H1 (cell line): ENCODE data around the gene GPRC5D. TPM values are rescaled to one million over a fixed set of nuclear protein-coding genes. Genes with fewer than 3 reads are reported as not detected.

Experiments
- CTCF ChIA-PET: fragments of 300-600 bp; sonication (Branson Sonifier 250); formaldehyde crosslinking; loops from one replicate; lab custom pipeline; 2021; ENCODE audit not compliant: partially characterized antibody; lab: Charles Lee
- POLR2A ChIA-PET: fragments of 300-600 bp; sonication (Branson Sonifier 250); formaldehyde crosslinking; loops from one replicate; lab custom pipeline; 2021; ENCODE audit warnings: inconsistent platforms; ENCODE audit not compliant: partially characterized antibody; lab: Charles Lee
- DNase-seq, 2 experiments: peaks; one replicate each; pipeline versions ENCODE4 v3.0.0 to v3.0.0-alpha.2; 2010 to 2022; ENCODE audit warnings: low spot score in 2 of 2, low read depth in 1 of 2, mixed read lengths in 1 of 2
- FAIRE-seq: peaks from 2 replicates; lab custom pipeline; 2011; peaks lifted over from hg19 to GRCh38; lab: Jason Lieb, UNC
- H2AFZ ChIP-seq: 2 replicates; pipeline ENCODE4 v1.8.1; 2012; ENCODE audit warnings: low read length, inconsistent platforms
- H2AK5ac ChIP-seq: 2 replicates; pipeline ENCODE4 v1.6.1; 2013; ENCODE audit warnings: low read depth, low read length
- H2BK120ac ChIP-seq: replicated peaks from 2 replicates; pipeline ENCODE3; 2013; ENCODE audit warnings: low read depth, low read length, inconsistent platforms
- H2BK12ac ChIP-seq: 2 replicates; pipeline ENCODE4 v1.6.1; 2013; ENCODE audit warnings: low read depth, low read length
- H2BK15ac ChIP-seq: 2 replicates; pipeline ENCODE4 v1.6.1; 2013; ENCODE audit warnings: low read length
- H2BK20ac ChIP-seq: 2 replicates; pipeline ENCODE4 v1.6.1; 2013; ENCODE audit warnings: low read length
- H2BK5ac ChIP-seq: 2 replicates; pipeline ENCODE4 v1.6.1; 2013; ENCODE audit warnings: low read depth, low read length
- H3K14ac ChIP-seq: 2 replicates; pipeline ENCODE4 v1.6.1; 2013; ENCODE audit warnings: inconsistent platforms; ENCODE audit not compliant: insufficient read length
- H3K18ac ChIP-seq: 2 replicates; pipeline ENCODE4 v1.6.1; 2013; ENCODE audit warnings: low read length; ENCODE audit errors: extremely low read depth
- H3K23ac ChIP-seq: 2 replicates; pipeline ENCODE4 v1.6.1; 2013; ENCODE audit warnings: inconsistent platforms; ENCODE audit not compliant: insufficient read length
- H3K23me2 ChIP-seq: 2 replicates; pipeline ENCODE4 v1.6.1; 2013; ENCODE audit warnings: low read depth, low read length
- H3K27ac ChIP-seq: 2 replicates; pipeline ENCODE4 v1.6.1; 2011; ENCODE audit warnings: low read depth, low read length, inconsistent platforms
- H3K27me3 ChIP-seq, 4 experiments: replicated peaks in 1 of 4; 1 replicate in 1 of 4; 2 replicates in 3 of 4; pipeline versions ENCODE4 v1.6.1 to v1.8.1; 2011 to 2013; ENCODE audit warnings: low read length in 3 of 4, mild to moderate bottlenecking in 3 of 4, inconsistent platforms in 2 of 4, mixed read lengths in 2 of 4, moderate library complexity in 1 of 4; ENCODE audit not compliant: control insufficient read depth in 3 of 4, insufficient read depth in 3 of 4; ENCODE audit errors: extremely low read depth in 1 of 4
- H3K36me3 ChIP-seq, 4 experiments: 2 replicates each; pipeline versions ENCODE4 v1.6.1 to v1.8.1; 2011 to 2013; ENCODE audit warnings: mild to moderate bottlenecking in 4 of 4, low read length in 3 of 4, moderate library complexity in 2 of 4, control low read depth in 1 of 4, inconsistent platforms in 1 of 4; ENCODE audit not compliant: insufficient read depth in 4 of 4, control insufficient read depth in 2 of 4
- H3K4ac ChIP-seq: replicated peaks from 2 replicates; pipeline ENCODE3; 2013; ENCODE audit warnings: low read length, low read depth, mixed read lengths, inconsistent platforms; ENCODE audit not compliant: insufficient read length
- H3K4me1 ChIP-seq, 4 experiments: replicated peaks in 1 of 4; 1 replicate in 1 of 4; 2 replicates in 3 of 4; pipeline versions ENCODE4 v1.6.1 to v1.8.1; 2011 to 2013; ENCODE audit warnings: low read length in 3 of 4, inconsistent platforms in 2 of 4, mixed read lengths in 1 of 4; ENCODE audit not compliant: insufficient read depth in 4 of 4, control insufficient read depth in 3 of 4
- H3K4me2 ChIP-seq, 2 experiments: 2 replicates each; pipeline versions ENCODE4 v1.6.1 to v1.8.1; 2011 to 2013; ENCODE audit warnings: low read depth in 2 of 2, low read length in 2 of 2, control low read depth in 1 of 2, inconsistent platforms in 1 of 2, mild to moderate bottlenecking in 1 of 2; ENCODE audit not compliant: insufficient read depth in 1 of 2
- H3K4me3 ChIP-seq, 4 experiments: fragments of 200-600, 300-600 bp in 1 of 4; sonication (generic), shearing (Covaris generic), sonication (Bioruptor Twin) in 1 of 4; 2 replicates each; pipeline versions ENCODE4 v1.5.1 to v1.8.1; 2011 to 2016; ENCODE audit warnings: low read length in 4 of 4, low read depth in 3 of 4, control low read depth in 2 of 4, inconsistent platforms in 2 of 4, mild to moderate bottlenecking in 2 of 4, mixed read lengths in 1 of 4, moderate library complexity in 1 of 4; ENCODE audit not compliant: insufficient read depth in 2 of 4; ENCODE audit errors: extremely low read depth in 1 of 4
- H3K56ac ChIP-seq: replicated peaks from 2 replicates; pipeline ENCODE3; 2013; ENCODE audit warnings: low read depth, mild to moderate bottlenecking, mixed read lengths, low read length, inconsistent platforms; ENCODE audit not compliant: insufficient read length
- H3K79me1 ChIP-seq: 2 replicates; pipeline ENCODE4 v1.6.1; 2013; ENCODE audit warnings: low read depth, low read length, control low read depth
- H3K79me2 ChIP-seq, 2 experiments: 2 replicates each; pipeline versions ENCODE4 v1.6.1 to v1.8.1; 2012 to 2013; ENCODE audit warnings: low read length in 2 of 2, mild to moderate bottlenecking in 2 of 2, inconsistent platforms in 1 of 2; ENCODE audit not compliant: insufficient read depth in 2 of 2, control insufficient read depth in 1 of 2
- H3K9ac ChIP-seq, 4 experiments: replicated peaks in 1 of 4; 1 replicate in 1 of 4; 2 replicates in 3 of 4; pipeline versions ENCODE4 v1.6.1 to v1.8.1; 2011 to 2013; ENCODE audit warnings: low read depth in 3 of 4, low read length in 3 of 4, control low read depth in 2 of 4, mild to moderate bottlenecking in 2 of 4, moderate library complexity in 2 of 4, inconsistent platforms in 1 of 4; ENCODE audit errors: extremely low read depth in 1 of 4
- H3K9me3 ChIP-seq, 2 experiments: 2 replicates each; pipeline versions ENCODE4 v1.6.1 to v1.8.1; 2012 to 2013; ENCODE audit warnings: mild to moderate bottlenecking in 2 of 2, moderate library complexity in 2 of 2, control low read depth in 1 of 2, inconsistent platforms in 1 of 2, low read depth in 1 of 2, low read length in 1 of 2, mixed read lengths in 1 of 2; ENCODE audit not compliant: insufficient read depth in 2 of 2
- H4K20me1 ChIP-seq, 2 experiments: replicated peaks in 1 of 2; 2 replicates each; pipeline versions ENCODE3 to v1.8.1; 2011 to 2013; ENCODE audit warnings: inconsistent platforms in 2 of 2, low read length in 2 of 2, mild to moderate bottlenecking in 1 of 2; ENCODE audit not compliant: insufficient read depth in 2 of 2, control insufficient read depth in 1 of 2
- H4K5ac ChIP-seq: 2 replicates; pipeline ENCODE4 v1.6.1; 2013; ENCODE audit warnings: low read length, low read depth, mixed read lengths, inconsistent platforms; ENCODE audit not compliant: insufficient read length
- H4K8ac ChIP-seq: 2 replicates; pipeline ENCODE4 v1.8.0; 2013; ENCODE audit warnings: mild to moderate bottlenecking, moderate library complexity, low read length, inconsistent platforms; ENCODE audit not compliant: insufficient read depth; ENCODE audit errors: extremely low read depth
- H4K91ac ChIP-seq: replicated peaks from 2 replicates; pipeline ENCODE3; 2013; ENCODE audit warnings: low read length, mixed read lengths, inconsistent platforms; ENCODE audit not compliant: insufficient read length
- BACH1 ChIP-seq: IDR thresholded peaks from 2 replicates; pipeline ENCODE4 v1.6.1; 2012; ENCODE audit warnings: low read length, improper control_type of control experiment
- CBX8 ChIP-seq: fragments of 300-800, 300-1000 bp; sonication (generic); IDR thresholded peaks from 2 replicates; pipeline ENCODE4 v1.7.1; 2016; ENCODE audit warnings: low read depth, low read length, borderline replicate concordance
- E2F6 ChIP-seq: IDR thresholded peaks from 2 replicates; pipeline ENCODE4 v1.6.1; 2012; ENCODE audit warnings: inconsistent platforms
- EGR1 ChIP-seq: IDR thresholded peaks from 2 replicates; pipeline ENCODE4 v1.6.1; 2011; ENCODE audit warnings: low read depth, low read length, borderline replicate concordance
- MAFK ChIP-seq: IDR thresholded peaks from 2 replicates; pipeline ENCODE4 v1.6.1; 2012; ENCODE audit warnings: low read depth, mild to moderate bottlenecking, improper control_type of control experiment, low read length
- POLR2A ChIP-seq, 2 experiments: IDR thresholded peaks; 1 replicate in 1 of 2; 2 replicates in 1 of 2; pipeline ENCODE4 v1.6.1; 2011; ENCODE audit warnings: low read depth in 2 of 2, low read length in 2 of 2, mild to moderate bottlenecking in 2 of 2; ENCODE audit errors: control extremely low read depth in 1 of 2
- SAP30 ChIP-seq: fragments of 300-600 bp; sonication (generic); IDR thresholded peaks from 2 replicates; pipeline ENCODE4 v1.7.1; 2012; ENCODE audit warnings: low read length, moderate library complexity, mild to moderate bottlenecking, inconsistent platforms; ENCODE audit not compliant: insufficient read depth, insufficient replicate concordance
- SIRT6 ChIP-seq: IDR thresholded peaks from one replicate; pipeline ENCODE4 v1.7.1; 2012; ENCODE audit warnings: low read length, inconsistent platforms
- SP1 ChIP-seq: IDR thresholded peaks from 2 replicates; pipeline ENCODE4 v1.6.1; 2011; ENCODE audit warnings: low read depth, low read length
- SP4 ChIP-seq: IDR thresholded peaks from 2 replicates; pipeline ENCODE4 v1.6.1; 2012; ENCODE audit warnings: low read length, inconsistent platforms
- TAF7 ChIP-seq: optimal IDR thresholded peaks from 2 replicates; pipeline ENCODE3; 2011; ENCODE audit warnings: low read depth, mild to moderate bottlenecking, inconsistent platforms, low read length, moderate library complexity, borderline replicate concordance
- ZNF274 ChIP-seq: IDR thresholded peaks from 2 replicates; pipeline ENCODE4 v1.7.0; 2012; ENCODE audit warnings: low read length, borderline replicate concordance; ENCODE audit errors: extremely low read depth
- WGBS, 2 experiments: shearing (Covaris generic) in 1 of 2; methylation state at CpG; one replicate each; pipeline versions ENCODE4 v1.1.6 to v1.1.7; 2013 to 2015; ENCODE audit warnings: low lambda C conversion rate in 2 of 2, mixed read lengths in 2 of 2, inconsistent platforms in 1 of 2, low coverage in 1 of 2, missing lambda C conversion rate in 1 of 2; ENCODE audit not compliant: insufficient replicate concordance in 2 of 2, insufficient coverage in 1 of 2, insufficient read length in 1 of 2; ENCODE audit errors: extremely low coverage in 1 of 2, missing lambda C conversion rate in 1 of 2; 5-methylcytosine and 5-hydroxymethylcytosine counted together
- polyA plus RNA-seq, 7 experiments: library from polyadenylated mRNA; depleted of rRNA in 3 of 7; stranded (reverse) in 5 of 7; unstranded in 2 of 7; fragments of >200 nt in 5 of 7; fragments of 200-250 nt in 2 of 7; gene quantifications; 1 replicate in 5 of 7; 2 replicates in 1 of 7; 4 replicates in 1 of 7; pipeline versions ENCODE4 v1.2.1 to v1.2.3, GENCODE V29; 2011 to 2013; ENCODE audit warnings: missing spikeins in 2 of 7, mixed read lengths in 2 of 7
- total RNA-seq: library from RNA; stranded (reverse); fragmentation: NEBNext Ultra II Directional; extraction: Animal tissue kit (Norgen Biotek cat#: 25700); gene quantifications from 2 replicates; pipeline ENCODE4 v1.2.1, GENCODE V29; 2021

The GPRC5D gene
- total and polyA plus RNA-seq, 2 of the 8 experiments (the other 6 are each of a cell fraction or from before 2014, with no cell fraction given), result 0.45 TPM; not detected in 1

DNA sequence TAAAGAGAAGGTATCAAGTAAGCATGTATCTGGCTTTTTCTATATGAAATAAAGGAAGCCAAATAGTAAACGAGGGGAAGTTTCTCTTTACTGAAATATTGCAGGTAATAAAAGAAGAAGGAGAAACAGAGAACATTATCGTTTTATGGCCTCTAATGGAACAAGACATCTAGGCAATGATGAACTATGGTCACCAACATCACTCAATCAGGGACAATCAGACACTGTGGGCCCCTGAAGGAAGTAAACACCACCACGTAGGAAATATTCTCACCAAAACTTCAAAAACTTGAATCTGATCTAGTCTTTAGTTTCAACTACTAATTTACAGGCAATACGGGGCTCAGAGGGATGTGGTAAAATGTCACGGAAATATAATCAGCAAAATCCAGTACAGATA, 32.2 kb upstream of the GPRC5D start:
- Histone ChIP-seq H2BK12ac (no peak overlapping the region), H2BK20ac (no peak overlapping the region), H3K27ac (no peak overlapping the region), H2AFZ (no peak overlapping the region), H4K8ac (no peak overlapping the region), H2AK5ac (no peak overlapping the region)
- 84% methylated on average over 5 of the region's 5 CpGs; no CpG with 5 or more reads in 1 of the 2 experiments for WGBS, 2 experiments
- DNase-seq, result no peak
- TF ChIP-seq MAFK, result no peak
- no peak for TF ChIP-seq BACH1
- TF ChIP-seq SAP30, result no peak
- no peak for TF ChIP-seq E2F6
- no peak for TF ChIP-seq TAF7
- TF ChIP-seq SP1, result no peak
- no peak for TF ChIP-seq SP4
- TF ChIP-seq POLR2A (IDR thresholded peaks at IDR 0.05; ENCODE audit: control extremely low read depth in 1 of 2, low read depth in 2 of 2, low read length in 2 of 2), result no peak
- TF ChIP-seq CBX8, result no peak
- TF ChIP-seq EGR1, result no peak
- no peak for TF ChIP-seq SIRT6
- TF ChIP-seq ZNF274, result no peak
- TF ChIP-seq, all 59 proteins: peak for 0
- no peak overlapping the region for H4K5ac ChIP-seq
- no peak overlapping the region for H2BK120ac ChIP-seq
- H3K4me1 ChIP-seq, result peaks cover 0 to 7% (median 2%) of the 10 kb centered on the region in 4 experiments; a peak in 3 of 7 replicates
- H3K4ac ChIP-seq, result no peak overlapping the region
- no peak overlapping the region for H3K4me3 ChIP-seq
- H3K9me3 ChIP-seq, result no peaks in the 10 kb centered on the region
- H3K27me3 ChIP-seq, result no peaks in the 10 kb centered on the region
- H2BK15ac ChIP-seq, result no peak overlapping the region
- no peak for FAIRE-seq
- no peak overlapping the region for H2BK5ac ChIP-seq
- ChIA-PET POLR2A (interaction anchor here (0.6 to 0.8 kb wide), 2 partner anchors 10 to 15 kb away, joined by 3 read pairs; no protein-coding TSS in a partner anchor), CTCF (interaction anchor here (0.7 to 9.5 kb wide), 25 partner anchors 8 to 251 kb away, joined by 3 to 118 read pairs (median 6); partner anchors contain the start of gene FAM234B)
- H3K23me2 ChIP-seq, result no peaks in the 10 kb centered on the region
- no peak overlapping the region for H3K18ac ChIP-seq
- peaks cover 0 to 2% of the 10 kb centered on the region in 2 experiments for H4K20me1 ChIP-seq
- peaks cover 6 to 38% (median 28%) of the 10 kb centered on the region in 4 experiments for H3K36me3 ChIP-seq
- H3K79me2 ChIP-seq, result no peaks in the 10 kb centered on the region; a peak in 1 of 4 replicates
- H4K91ac ChIP-seq, result no peak overlapping the region
- peaks cover 2% of the 10 kb centered on the region; the same call in 1 of the 2 replicates for H3K79me1 ChIP-seq
- H3K9ac ChIP-seq, result no peak overlapping the region
- no peak overlapping the region for H3K23ac ChIP-seq
- no peak overlapping the region for H3K4me2 ChIP-seq
- no peak overlapping the region for H3K14ac ChIP-seq
- no peak overlapping the region for H3K56ac ChIP-seq
